ENCODE measurements around the gene ATXN7L3.
"Not testable (repeated sequence)": the region's sequence is repeated elsewhere in the genome, so short reads cannot be mapped to it uniquely, and the experiment has no call there.

GRCh38 chr17:44149066-44149465 lies 50.6 kb downstream of the ATXN7L3 start:
- TF ChIP-seq POLR2A (IDR thresholded peaks at IDR 0.05; ENCODE audit: low read depth, low read length); TAF1 (IDR thresholded peaks at IDR 0.05; ENCODE audit: low read depth, low read length); PAX5 (IDR thresholded peaks at IDR 0.05; ENCODE audit: insufficient read depth, low read length, severe bottlenecking); POLR2AphosphoS5 (IDR thresholded peaks at IDR 0.05; ENCODE audit: low read depth, low read length): not testable (repeated sequence)
